HG03045 (cell line): Measurements from ENCODE around the gene CEP20.

Source experiments
- ATAC-seq: cut with Tn5 transposase; IDR thresholded peaks from one replicate; pipeline ENCODE4 v1.9.1; 2021; ENCODE audit warnings: mild to moderate bottlenecking, moderate library complexity; ENCODE audit not compliant: unreplicated experiment

The CEP20 gene

DNA sequence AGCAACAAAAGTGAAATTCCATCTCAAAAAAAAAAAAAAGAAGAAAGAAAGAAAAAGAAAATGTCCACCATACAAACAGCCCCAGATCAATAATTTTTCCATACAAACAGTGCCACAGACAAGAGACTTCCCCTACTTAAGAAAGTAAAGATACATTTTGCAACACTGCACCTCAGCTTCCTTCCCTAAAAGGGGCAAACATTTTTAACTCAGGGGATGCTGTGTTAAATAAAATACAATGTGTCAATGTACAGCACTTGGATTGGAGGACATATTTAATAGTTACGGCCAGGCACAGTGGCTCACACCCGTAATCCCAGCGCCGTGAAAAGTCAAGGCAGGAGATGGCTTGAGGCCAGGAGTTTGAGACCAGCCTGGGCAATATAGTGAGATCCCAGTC, 53.9 kb downstream of the CEP20 start:
- no peak for ATAC-seq

GRCh38 chr16:15833541-15833940, 54.9 kb downstream of the CEP20 start:
- ATAC-seq: no peak

GRCh38 chr16:15832241-15832640, 56.2 kb downstream of the CEP20 start:
- no peak for ATAC-seq

DNA sequence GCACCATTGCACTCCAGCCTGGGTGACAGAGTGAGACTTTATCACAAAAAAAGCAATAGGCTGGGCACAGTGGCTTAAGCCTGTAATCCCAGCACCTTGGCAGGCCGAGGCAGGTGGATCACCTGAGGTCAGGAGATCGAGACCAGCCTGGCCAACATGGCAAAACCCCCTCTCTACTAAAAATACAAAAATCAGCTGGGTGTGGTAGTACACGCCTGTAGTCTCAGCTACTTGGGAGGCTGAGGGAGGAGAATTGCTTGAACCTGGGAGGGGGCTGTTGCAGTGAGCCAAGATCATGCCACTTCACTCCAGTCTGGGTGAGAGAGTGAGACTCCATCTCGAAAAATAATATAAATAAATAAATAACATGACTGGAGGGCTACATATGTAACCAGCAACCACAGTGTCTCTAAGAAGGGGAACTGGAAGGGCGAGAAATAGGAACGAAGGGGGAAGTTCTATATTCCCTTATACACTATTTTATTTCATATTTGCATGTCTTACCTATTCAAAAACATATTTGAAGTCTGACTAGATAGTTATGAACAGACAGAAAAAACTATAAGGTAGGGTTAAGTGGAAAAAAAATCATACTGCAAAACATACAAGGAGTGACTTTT, 57.5 kb downstream of the CEP20 start:
- no peak for ATAC-seq

- no peak for ATAC-seq
These were observed 58.9 kb downstream of the CEP20 start for GRCh38 chr16:15829460-15829859.

- ATAC-seq: no peak
These were observed 60.6 kb downstream of the CEP20 start for GRCh38 chr16:15827709-15828343.

DNA sequence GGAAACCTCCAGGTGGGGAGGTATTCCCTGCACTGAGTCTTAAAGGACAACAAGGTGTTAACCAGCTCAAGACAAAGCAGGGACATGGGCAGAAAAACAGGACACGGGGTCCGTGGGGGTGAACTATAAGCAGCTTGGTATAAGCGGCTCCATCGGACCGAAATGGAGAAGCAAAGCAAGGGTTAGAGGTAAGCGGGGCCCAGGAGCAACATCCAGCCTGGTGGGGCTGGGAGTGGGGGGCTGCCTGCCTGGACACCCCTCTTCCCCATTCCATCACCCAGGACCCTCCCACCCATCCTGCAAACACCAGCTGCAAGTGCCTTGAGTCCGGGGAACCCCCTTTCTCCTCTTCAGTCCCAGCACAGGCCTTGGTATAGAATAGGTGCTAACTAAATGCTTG, 61.1 kb downstream of the CEP20 start:
- ATAC-seq: no peak

GRCh38 chr16:15825750-15826305, 62.6 kb downstream of the CEP20 start:
- no peak for ATAC-seq

DNA sequence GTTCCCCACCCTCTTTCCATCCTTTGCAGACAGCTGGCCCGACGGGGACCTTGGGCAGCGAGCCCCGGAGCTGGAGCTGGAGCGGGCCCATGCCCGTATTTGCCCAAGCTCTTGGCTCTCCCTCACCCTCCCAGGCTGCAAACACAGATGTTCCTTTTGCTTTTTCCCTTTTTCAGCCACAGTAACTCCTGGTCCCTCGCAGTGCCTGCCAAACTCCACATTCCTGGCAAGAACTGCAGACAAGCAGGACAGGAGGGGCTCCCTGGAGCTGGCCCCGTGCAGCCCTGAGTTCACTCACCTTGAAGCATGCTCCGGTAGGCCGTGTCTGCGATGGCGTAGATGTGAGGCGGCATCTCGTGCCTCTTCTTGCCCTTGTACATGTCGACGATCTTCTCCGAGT, 65.4 kb downstream of the CEP20 start:
- ATAC-seq: no peak

DNA sequence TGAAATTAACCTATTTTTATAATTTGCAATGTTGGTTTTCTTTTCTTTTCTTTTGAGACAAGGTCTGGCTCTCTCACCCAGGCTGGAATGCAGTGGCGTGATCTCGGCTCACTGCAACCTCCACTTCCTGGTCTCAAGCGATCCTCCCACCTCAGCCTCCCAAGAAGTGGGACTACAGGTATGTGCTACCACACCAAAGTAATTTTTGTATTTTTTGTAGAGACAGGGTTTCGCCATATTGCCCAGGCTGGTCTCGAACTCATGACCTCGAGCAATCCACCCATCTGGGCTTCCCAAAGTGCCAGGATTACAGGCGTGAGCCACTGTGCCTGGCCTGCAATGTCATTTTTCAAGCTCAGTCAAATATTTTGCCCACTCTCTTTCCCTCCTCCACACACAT, 67.6 kb downstream of the CEP20 start:
- no peak for ATAC-seq

DNA sequence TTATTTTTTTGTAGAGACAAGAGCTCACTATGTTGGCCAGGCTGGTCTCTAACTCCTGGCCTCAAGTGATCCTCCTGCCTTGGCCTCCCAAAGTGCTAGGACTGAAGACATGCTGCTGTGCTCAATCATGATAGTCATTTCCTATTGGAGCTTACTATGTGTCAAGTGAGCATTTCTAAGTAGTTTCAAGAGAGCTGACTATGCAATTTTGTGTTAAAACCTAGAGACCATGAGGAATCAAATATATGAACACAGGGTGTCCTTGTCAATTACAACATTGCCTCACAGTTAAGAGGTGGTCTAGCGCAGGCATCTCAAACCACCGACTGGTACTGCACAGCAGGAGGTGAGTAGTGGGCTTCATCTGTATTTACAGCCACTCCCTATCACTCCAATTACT, 69.4 kb downstream of the CEP20 start:
- no peak for ATAC-seq

DNA sequence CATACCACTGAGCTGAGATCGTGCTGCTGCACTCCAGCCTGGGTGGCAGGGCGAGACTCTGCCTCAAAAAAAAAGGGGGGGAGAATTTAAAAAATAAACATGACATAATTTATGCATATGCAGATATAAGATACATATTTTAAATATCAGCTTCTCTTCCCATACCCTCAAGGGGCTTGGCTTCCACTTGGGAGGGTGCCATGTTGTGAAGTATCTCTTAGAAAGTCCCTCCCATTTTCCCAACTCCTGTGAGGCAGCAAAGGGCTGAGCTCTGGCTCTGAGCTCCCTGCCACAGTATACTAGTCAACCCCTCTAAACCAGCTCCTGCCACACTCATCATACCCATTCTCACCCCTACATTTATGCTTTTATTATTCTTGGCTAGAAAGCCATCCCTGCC, 71.0 kb downstream of the CEP20 start:
- no peak for ATAC-seq

DNA sequence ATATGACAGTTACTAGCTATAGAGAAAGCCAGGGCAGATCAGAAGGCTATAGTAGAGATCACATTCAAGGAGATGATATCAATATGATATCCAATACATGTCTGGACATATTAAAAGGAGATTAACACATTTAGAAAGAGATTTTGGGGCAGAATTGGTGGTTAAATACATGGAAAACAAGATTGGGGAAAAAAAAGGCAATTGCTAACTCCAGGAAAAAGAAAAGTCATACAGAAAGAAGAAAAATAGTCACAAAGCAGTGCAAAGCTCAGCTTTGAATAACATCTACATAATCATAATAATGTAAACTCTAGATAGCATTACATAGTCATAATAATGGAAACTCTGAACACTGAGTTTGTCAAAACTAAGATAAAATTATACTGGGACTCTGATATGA, 72.2 kb downstream of the CEP20 start:
- ATAC-seq: no peak
